ENCODE data around the gene ICE2. TPM values are rescaled to one million over a fixed set of nuclear protein-coding genes. Genes with fewer than 3 reads are reported as not detected.

ICE2 gene
- total RNA-seq, 1 experiment from 2014 or later: 45.8 TPM

- DNase-seq: no peak
- no peaks in the 10 kb centered on the region for H3K36me3 ChIP-seq (replicated peaks; ENCODE audit: control insufficient read depth, insufficient read depth, low read length)
- no peaks in the 10 kb centered on the region for H3K27me3 ChIP-seq (ENCODE audit: control insufficient read depth, insufficient read depth, low read length)
- no peak overlapping the region for H3K4me3 ChIP-seq (ENCODE audit: insufficient read depth, low read depth, low read length)
Measured at GRCh38 chr15:60389261-60390077, 89.5 kb downstream of the ICE2 start.

GRCh38 chr15:60387321-60387720 is 91.6 kb downstream of the ICE2 start:
- H3K27me3 ChIP-seq (ENCODE audit: control insufficient read depth, insufficient read depth, low read length): no peaks in the 10 kb centered on the region
- no peak for DNase-seq
- H3K4me3 ChIP-seq (ENCODE audit: insufficient read depth, low read depth, low read length): no peak overlapping the region
- H3K36me3 ChIP-seq (replicated peaks; ENCODE audit: control insufficient read depth, insufficient read depth, low read length): no peaks in the 10 kb centered on the region; the same call in none of the 2 replicates

GRCh38 chr15:60386615-60387014 is 92.3 kb downstream of the ICE2 start:
- no peak overlapping the region for H3K4me3 ChIP-seq (ENCODE audit: insufficient read depth, low read depth, low read length)
- H3K36me3 ChIP-seq (replicated peaks; ENCODE audit: control insufficient read depth, insufficient read depth, low read length): no peaks in the 10 kb centered on the region; the same call in none of the 2 replicates
- no peak for DNase-seq
- no peaks in the 10 kb centered on the region for H3K27me3 ChIP-seq (ENCODE audit: control insufficient read depth, insufficient read depth, low read length)

GRCh38 chr15:60385620-60386552 is 93.1 kb downstream of the ICE2 start:
- DNase-seq: no peak
- no peaks in the 10 kb centered on the region for H3K27me3 ChIP-seq (ENCODE audit: control insufficient read depth, insufficient read depth, low read length)
- no peak overlapping the region for H3K4me3 ChIP-seq (ENCODE audit: insufficient read depth, low read depth, low read length)
- H3K36me3 ChIP-seq (replicated peaks; ENCODE audit: control insufficient read depth, insufficient read depth, low read length): no peaks in the 10 kb centered on the region; the same call in none of the 2 replicates

GRCh38 chr15:60384526-60385126 is 94.3 kb downstream of the ICE2 start:
- peaks cover 1% of the 10 kb centered on the region for H3K36me3 ChIP-seq (replicated peaks; ENCODE audit: control insufficient read depth, insufficient read depth, low read length)
- no peaks in the 10 kb centered on the region for H3K27me3 ChIP-seq (ENCODE audit: control insufficient read depth, insufficient read depth, low read length)
- DNase-seq: no peak
- H3K4me3 ChIP-seq (ENCODE audit: insufficient read depth, low read depth, low read length): no peak overlapping the region

GRCh38 chr15:60384053-60384452 is 94.9 kb downstream of the ICE2 start:
- Histone ChIP-seq H3K36me3 (replicated peaks; ENCODE audit: control insufficient read depth, insufficient read depth, low read length) (peaks cover 3% of the 10 kb centered on the region), H3K4me3 (ENCODE audit: insufficient read depth, low read depth, low read length) (no peak overlapping the region), H3K27me3 (ENCODE audit: control insufficient read depth, insufficient read depth, low read length) (no peaks in the 10 kb centered on the region)
- no peak for DNase-seq

- no peaks in the 10 kb centered on the region for H3K27me3 ChIP-seq (ENCODE audit: control insufficient read depth, insufficient read depth, low read length)
- DNase-seq: no peak
- no peak overlapping the region for H3K4me3 ChIP-seq (ENCODE audit: insufficient read depth, low read depth, low read length)
- H3K36me3 ChIP-seq (replicated peaks; ENCODE audit: control insufficient read depth, insufficient read depth, low read length): peaks cover 3% of the 10 kb centered on the region
Measured at GRCh38 chr15:60382773-60383674, 95.9 kb downstream of the ICE2 start.

GRCh38 chr15:60381148-60381788 is 97.7 kb downstream of the ICE2 start:
- Histone ChIP-seq H3K36me3 (replicated peaks; ENCODE audit: control insufficient read depth, insufficient read depth, low read length) (peaks cover 5% of the 10 kb centered on the region), H3K4me3 (ENCODE audit: insufficient read depth, low read depth, low read length) (no peak overlapping the region), H3K27me3 (ENCODE audit: control insufficient read depth, insufficient read depth, low read length) (no peaks in the 10 kb centered on the region)
- no peak for DNase-seq

- Histone ChIP-seq H3K4me3 (ENCODE audit: insufficient read depth, low read depth, low read length) (no peak overlapping the region), H3K36me3 (replicated peaks; ENCODE audit: control insufficient read depth, insufficient read depth, low read length) (peaks cover 5% of the 10 kb centered on the region), H3K27me3 (ENCODE audit: control insufficient read depth, insufficient read depth, low read length) (no peaks in the 10 kb centered on the region)
- no peak for DNase-seq
Measured at GRCh38 chr15:60379525-60380274, 99.2 kb downstream of the ICE2 start.

GRCh38 chr15:60379185-60379524 is 99.8 kb downstream of the ICE2 start:
- Histone ChIP-seq H3K4me3 (ENCODE audit: insufficient read depth, low read depth, low read length) (no peak overlapping the region), H3K27me3 (ENCODE audit: control insufficient read depth, insufficient read depth, low read length) (no peaks in the 10 kb centered on the region), H3K36me3 (replicated peaks; ENCODE audit: control insufficient read depth, insufficient read depth, low read length) (peaks cover 5% of the 10 kb centered on the region)
- DNase-seq: no peak

- no peak overlapping the region for H3K4me3 ChIP-seq (ENCODE audit: insufficient read depth, low read depth, low read length)
- no peaks in the 10 kb centered on the region for H3K27me3 ChIP-seq (ENCODE audit: control insufficient read depth, insufficient read depth, low read length)
- no peak for DNase-seq
- peaks cover 8% of the 10 kb centered on the region for H3K36me3 ChIP-seq (replicated peaks; ENCODE audit: control insufficient read depth, insufficient read depth, low read length)
Measured at GRCh38 chr15:60376677-60377095, 102.3 kb downstream of the ICE2 start.

GRCh38 chr15:60375306-60375705 is 103.6 kb downstream of the ICE2 start:
- Histone ChIP-seq H3K36me3 (replicated peaks; ENCODE audit: control insufficient read depth, insufficient read depth, low read length) (peaks cover 11% of the 10 kb centered on the region), H3K4me3 (ENCODE audit: insufficient read depth, low read depth, low read length) (no peak overlapping the region), H3K27me3 (ENCODE audit: control insufficient read depth, insufficient read depth, low read length) (no peaks in the 10 kb centered on the region)
- DNase-seq: no peak

- no peak overlapping the region for H3K4me3 ChIP-seq (ENCODE audit: insufficient read depth, low read depth, low read length)
- peaks cover 9% of the 10 kb centered on the region for H3K36me3 ChIP-seq (replicated peaks; ENCODE audit: control insufficient read depth, insufficient read depth, low read length)
- H3K27me3 ChIP-seq (ENCODE audit: control insufficient read depth, insufficient read depth, low read length): no peaks in the 10 kb centered on the region
- DNase-seq: no peak
Measured at GRCh38 chr15:60374628-60375081, 104.3 kb downstream of the ICE2 start.

Measured in H7 (cell line).